H1 (cell line): ENCODE data around the gene MMP8. TPM values are rescaled to one million over a fixed set of nuclear protein-coding genes. Genes with fewer than 3 reads are reported as not detected.

Experiments used
- CTCF ChIA-PET: fragments of 300-600 bp; sonication (Branson Sonifier 250); formaldehyde crosslinking; loops from one replicate; lab custom pipeline; 2021; ENCODE audit not compliant: partially characterized antibody; lab: Charles Lee
- POLR2A ChIA-PET: fragments of 300-600 bp; sonication (Branson Sonifier 250); formaldehyde crosslinking; loops from one replicate; lab custom pipeline; 2021; ENCODE audit warnings: inconsistent platforms; ENCODE audit not compliant: partially characterized antibody; lab: Charles Lee
- DNase-seq, 2 experiments: peaks; one replicate each; pipeline versions ENCODE4 v3.0.0 to v3.0.0-alpha.2; 2010 to 2022; ENCODE audit warnings: low spot score in 2 of 2, low read depth in 1 of 2, mixed read lengths in 1 of 2
- FAIRE-seq: peaks from 2 replicates; lab custom pipeline; 2011; peaks lifted over from hg19 to GRCh38; lab: Jason Lieb, UNC
- H2AFZ ChIP-seq: 2 replicates; pipeline ENCODE4 v1.8.1; 2012; ENCODE audit warnings: low read length, inconsistent platforms
- H2AK5ac ChIP-seq: 2 replicates; pipeline ENCODE4 v1.6.1; 2013; ENCODE audit warnings: low read depth, low read length
- H2BK120ac ChIP-seq: replicated peaks from 2 replicates; pipeline ENCODE3; 2013; ENCODE audit warnings: low read depth, low read length, inconsistent platforms
- H2BK12ac ChIP-seq: 2 replicates; pipeline ENCODE4 v1.6.1; 2013; ENCODE audit warnings: low read depth, low read length
- H2BK15ac ChIP-seq: 2 replicates; pipeline ENCODE4 v1.6.1; 2013; ENCODE audit warnings: low read length
- H2BK20ac ChIP-seq: 2 replicates; pipeline ENCODE4 v1.6.1; 2013; ENCODE audit warnings: low read length
- H2BK5ac ChIP-seq: 2 replicates; pipeline ENCODE4 v1.6.1; 2013; ENCODE audit warnings: low read depth, low read length
- H3K14ac ChIP-seq: 2 replicates; pipeline ENCODE4 v1.6.1; 2013; ENCODE audit warnings: inconsistent platforms; ENCODE audit not compliant: insufficient read length
- H3K18ac ChIP-seq: 2 replicates; pipeline ENCODE4 v1.6.1; 2013; ENCODE audit warnings: low read length; ENCODE audit errors: extremely low read depth
- H3K23ac ChIP-seq: 2 replicates; pipeline ENCODE4 v1.6.1; 2013; ENCODE audit warnings: inconsistent platforms; ENCODE audit not compliant: insufficient read length
- H3K23me2 ChIP-seq: 2 replicates; pipeline ENCODE4 v1.6.1; 2013; ENCODE audit warnings: low read depth, low read length
- H3K27ac ChIP-seq: 2 replicates; pipeline ENCODE4 v1.6.1; 2011; ENCODE audit warnings: low read depth, low read length, inconsistent platforms
- H3K27me3 ChIP-seq, 4 experiments: replicated peaks in 1 of 4; 1 replicate in 1 of 4; 2 replicates in 3 of 4; pipeline versions ENCODE4 v1.6.1 to v1.8.1; 2011 to 2013; ENCODE audit warnings: low read length in 3 of 4, mild to moderate bottlenecking in 3 of 4, inconsistent platforms in 2 of 4, mixed read lengths in 2 of 4, moderate library complexity in 1 of 4; ENCODE audit not compliant: control insufficient read depth in 3 of 4, insufficient read depth in 3 of 4; ENCODE audit errors: extremely low read depth in 1 of 4
- H3K36me3 ChIP-seq, 4 experiments: 2 replicates each; pipeline versions ENCODE4 v1.6.1 to v1.8.1; 2011 to 2013; ENCODE audit warnings: mild to moderate bottlenecking in 4 of 4, low read length in 3 of 4, moderate library complexity in 2 of 4, control low read depth in 1 of 4, inconsistent platforms in 1 of 4; ENCODE audit not compliant: insufficient read depth in 4 of 4, control insufficient read depth in 2 of 4
- H3K4ac ChIP-seq: replicated peaks from 2 replicates; pipeline ENCODE3; 2013; ENCODE audit warnings: low read length, low read depth, mixed read lengths, inconsistent platforms; ENCODE audit not compliant: insufficient read length
- H3K4me1 ChIP-seq, 4 experiments: replicated peaks in 1 of 4; 1 replicate in 1 of 4; 2 replicates in 3 of 4; pipeline versions ENCODE4 v1.6.1 to v1.8.1; 2011 to 2013; ENCODE audit warnings: low read length in 3 of 4, inconsistent platforms in 2 of 4, mixed read lengths in 1 of 4; ENCODE audit not compliant: insufficient read depth in 4 of 4, control insufficient read depth in 3 of 4
- H3K4me2 ChIP-seq, 2 experiments: 2 replicates each; pipeline versions ENCODE4 v1.6.1 to v1.8.1; 2011 to 2013; ENCODE audit warnings: low read depth in 2 of 2, low read length in 2 of 2, control low read depth in 1 of 2, inconsistent platforms in 1 of 2, mild to moderate bottlenecking in 1 of 2; ENCODE audit not compliant: insufficient read depth in 1 of 2
- H3K4me3 ChIP-seq, 4 experiments: fragments of 200-600, 300-600 bp in 1 of 4; sonication (generic), shearing (Covaris generic), sonication (Bioruptor Twin) in 1 of 4; 2 replicates each; pipeline versions ENCODE4 v1.5.1 to v1.8.1; 2011 to 2016; ENCODE audit warnings: low read length in 4 of 4, low read depth in 3 of 4, control low read depth in 2 of 4, inconsistent platforms in 2 of 4, mild to moderate bottlenecking in 2 of 4, mixed read lengths in 1 of 4, moderate library complexity in 1 of 4; ENCODE audit not compliant: insufficient read depth in 2 of 4; ENCODE audit errors: extremely low read depth in 1 of 4
- H3K56ac ChIP-seq: replicated peaks from 2 replicates; pipeline ENCODE3; 2013; ENCODE audit warnings: low read depth, mild to moderate bottlenecking, mixed read lengths, low read length, inconsistent platforms; ENCODE audit not compliant: insufficient read length
- H3K79me1 ChIP-seq: 2 replicates; pipeline ENCODE4 v1.6.1; 2013; ENCODE audit warnings: low read depth, low read length, control low read depth
- H3K79me2 ChIP-seq, 2 experiments: 2 replicates each; pipeline versions ENCODE4 v1.6.1 to v1.8.1; 2012 to 2013; ENCODE audit warnings: low read length in 2 of 2, mild to moderate bottlenecking in 2 of 2, inconsistent platforms in 1 of 2; ENCODE audit not compliant: insufficient read depth in 2 of 2, control insufficient read depth in 1 of 2
- H3K9ac ChIP-seq, 4 experiments: replicated peaks in 1 of 4; 1 replicate in 1 of 4; 2 replicates in 3 of 4; pipeline versions ENCODE4 v1.6.1 to v1.8.1; 2011 to 2013; ENCODE audit warnings: low read depth in 3 of 4, low read length in 3 of 4, control low read depth in 2 of 4, mild to moderate bottlenecking in 2 of 4, moderate library complexity in 2 of 4, inconsistent platforms in 1 of 4; ENCODE audit errors: extremely low read depth in 1 of 4
- H3K9me3 ChIP-seq, 2 experiments: 2 replicates each; pipeline versions ENCODE4 v1.6.1 to v1.8.1; 2012 to 2013; ENCODE audit warnings: mild to moderate bottlenecking in 2 of 2, moderate library complexity in 2 of 2, control low read depth in 1 of 2, inconsistent platforms in 1 of 2, low read depth in 1 of 2, low read length in 1 of 2, mixed read lengths in 1 of 2; ENCODE audit not compliant: insufficient read depth in 2 of 2
- H4K20me1 ChIP-seq, 2 experiments: replicated peaks in 1 of 2; 2 replicates each; pipeline versions ENCODE3 to v1.8.1; 2011 to 2013; ENCODE audit warnings: inconsistent platforms in 2 of 2, low read length in 2 of 2, mild to moderate bottlenecking in 1 of 2; ENCODE audit not compliant: insufficient read depth in 2 of 2, control insufficient read depth in 1 of 2
- H4K5ac ChIP-seq: 2 replicates; pipeline ENCODE4 v1.6.1; 2013; ENCODE audit warnings: low read length, low read depth, mixed read lengths, inconsistent platforms; ENCODE audit not compliant: insufficient read length
- H4K8ac ChIP-seq: 2 replicates; pipeline ENCODE4 v1.8.0; 2013; ENCODE audit warnings: mild to moderate bottlenecking, moderate library complexity, low read length, inconsistent platforms; ENCODE audit not compliant: insufficient read depth; ENCODE audit errors: extremely low read depth
- H4K91ac ChIP-seq: replicated peaks from 2 replicates; pipeline ENCODE3; 2013; ENCODE audit warnings: low read length, mixed read lengths, inconsistent platforms; ENCODE audit not compliant: insufficient read length
- CHD2 ChIP-seq: IDR thresholded peaks from 2 replicates; pipeline ENCODE4 v1.6.1; 2012; ENCODE audit warnings: low read length, improper control_type of control experiment
- CTBP2 ChIP-seq: IDR thresholded peaks from 2 replicates; pipeline ENCODE4 v1.7.0; 2011; ENCODE audit warnings: borderline replicate concordance, mild to moderate bottlenecking, moderate library complexity, mixed read lengths, low read length; ENCODE audit not compliant: insufficient read depth, insufficient read length
- CTCF ChIP-seq, 3 experiments: IDR thresholded peaks; 1 replicate in 2 of 3; 2 replicates in 1 of 3; pipeline versions ENCODE4 v1.5.1 to v1.6.1; 2011; ENCODE audit warnings: low read length in 3 of 3, mild to moderate bottlenecking in 3 of 3, inconsistent platforms in 2 of 3, low read depth in 1 of 3, moderate library complexity in 1 of 3; ENCODE audit not compliant: insufficient read depth in 1 of 3; ENCODE audit errors: control extremely low read depth in 1 of 3
- EZH2 ChIP-seq: fragments of 200-600 bp; sonication (generic); IDR thresholded peaks from 2 replicates; pipeline ENCODE4 v1.7.1; 2012; ENCODE audit warnings: low read depth, mild to moderate bottlenecking, moderate library complexity, low read length, inconsistent platforms; ENCODE audit not compliant: severe bottlenecking
- JUND ChIP-seq: IDR thresholded peaks from 2 replicates; pipeline ENCODE4 v1.6.1; 2011; ENCODE audit warnings: mild to moderate bottlenecking, improper control_type of control experiment, low read length
- KDM4A ChIP-seq: IDR thresholded peaks from one replicate; pipeline ENCODE4 v1.7.1; 2012; ENCODE audit warnings: low read depth, mild to moderate bottlenecking, moderate library complexity, low read length, inconsistent platforms; ENCODE audit not compliant: severe bottlenecking
- MAX ChIP-seq: IDR thresholded peaks from 2 replicates; pipeline ENCODE4 v1.6.1; 2012; ENCODE audit warnings: inconsistent platforms
- POLR2A ChIP-seq, 2 experiments: IDR thresholded peaks; 1 replicate in 1 of 2; 2 replicates in 1 of 2; pipeline ENCODE4 v1.6.1; 2011; ENCODE audit warnings: low read depth in 2 of 2, low read length in 2 of 2, mild to moderate bottlenecking in 2 of 2; ENCODE audit errors: control extremely low read depth in 1 of 2
- RFX5 ChIP-seq: IDR thresholded peaks from 2 replicates; pipeline ENCODE4 v1.6.1; 2011; ENCODE audit warnings: low read depth, low read length, improper control_type of control experiment, borderline replicate concordance
- RNF2 ChIP-seq: fragments of 200-900, 300-1000 bp; sonication (generic); IDR thresholded peaks from 2 replicates; pipeline ENCODE4 v1.7.1; 2016; ENCODE audit warnings: borderline replicate concordance, low read depth, mild to moderate bottlenecking, antibody characterized with exemption, low read length; ENCODE audit not compliant: poor library complexity, severe bottlenecking; ENCODE audit errors: missing control alignments
- SP1 ChIP-seq: IDR thresholded peaks from 2 replicates; pipeline ENCODE4 v1.6.1; 2011; ENCODE audit warnings: low read depth, low read length
- TEAD4 ChIP-seq: IDR thresholded peaks from 2 replicates; pipeline ENCODE4 v1.6.1; 2012; ENCODE audit warnings: low read depth, low read length, inconsistent platforms, mixed read lengths
- WGBS, 2 experiments: shearing (Covaris generic) in 1 of 2; methylation state at CpG; one replicate each; pipeline versions ENCODE4 v1.1.6 to v1.1.7; 2013 to 2015; ENCODE audit warnings: low lambda C conversion rate in 2 of 2, mixed read lengths in 2 of 2, inconsistent platforms in 1 of 2, low coverage in 1 of 2, missing lambda C conversion rate in 1 of 2; ENCODE audit not compliant: insufficient replicate concordance in 2 of 2, insufficient coverage in 1 of 2, insufficient read length in 1 of 2; ENCODE audit errors: extremely low coverage in 1 of 2, missing lambda C conversion rate in 1 of 2; 5-methylcytosine and 5-hydroxymethylcytosine counted together
- polyA plus RNA-seq, 7 experiments: library from polyadenylated mRNA; depleted of rRNA in 3 of 7; stranded (reverse) in 5 of 7; unstranded in 2 of 7; fragments of >200 nt in 5 of 7; fragments of 200-250 nt in 2 of 7; gene quantifications; 1 replicate in 5 of 7; 2 replicates in 1 of 7; 4 replicates in 1 of 7; pipeline versions ENCODE4 v1.2.1 to v1.2.3, GENCODE V29; 2011 to 2013; ENCODE audit warnings: missing spikeins in 2 of 7, mixed read lengths in 2 of 7
- total RNA-seq: library from RNA; stranded (reverse); fragmentation: NEBNext Ultra II Directional; extraction: Animal tissue kit (Norgen Biotek cat#: 25700); gene quantifications from 2 replicates; pipeline ENCODE4 v1.2.1, GENCODE V29; 2021

Gene MMP8
- total and polyA plus RNA-seq, 2 of the 8 experiments (the other 6 are each of a cell fraction or from before 2014, with no cell fraction given): not detected

- CTCF ChIA-PET: interaction anchor here (1.1 kb wide), 1 partner anchor 29 kb away, joined by 3 read pairs; no protein-coding TSS in a partner anchor
- WGBS, 2 experiments: 97% methylated on average over 3 of the region's 3 CpGs; no CpG with 5 or more reads in 1 of the 2 experiments
- TF ChIP-seq RFX5 (no peak), SP1 (no peak), MAX (no peak), JUND (no peak), KDM4A (no peak), TEAD4 (no peak), CTCF (IDR thresholded peaks at IDR 0.05; ENCODE audit: control extremely low read depth in 1 of 3, insufficient read depth in 1 of 3, low read depth in 1 of 3, low read length in 3 of 3) (no peak), CTBP2 (no peak), CHD2 (no peak), POLR2A (IDR thresholded peaks at IDR 0.05; ENCODE audit: control extremely low read depth in 1 of 2, low read depth in 2 of 2, low read length in 2 of 2) (no peak), RNF2 (no peak), EZH2 (no peak)
These were observed 29.6 kb downstream of the MMP8 start for GRCh38 chr11:102695201-102695600.

More at GRCh38 chr11:102695201-102695600, 29.6 kb downstream of the MMP8 start:
- H2BK120ac ChIP-seq: no peak overlapping the region
- H2BK15ac ChIP-seq: no peak overlapping the region
- H3K23me2 ChIP-seq: no peaks in the 10 kb centered on the region
- H4K8ac ChIP-seq: no peak overlapping the region
- H2BK12ac ChIP-seq: no peak overlapping the region
- H3K27me3 ChIP-seq: no peaks in the 10 kb centered on the region
- H3K9ac ChIP-seq: no peak overlapping the region
- no peak overlapping the region for H3K4me2 ChIP-seq
- no peak overlapping the region for H3K27ac ChIP-seq
- FAIRE-seq (no peak), DNase-seq (no peak)
- H3K14ac ChIP-seq: no peak overlapping the region
- no peak overlapping the region for H2BK20ac ChIP-seq
- no peak overlapping the region for H2AFZ ChIP-seq
- no peak overlapping the region for H4K5ac ChIP-seq
- H3K18ac ChIP-seq: no peak overlapping the region
- no peak overlapping the region for H2AK5ac ChIP-seq
- H3K56ac ChIP-seq: no peak overlapping the region
- no peaks in the 10 kb centered on the region for H3K9me3 ChIP-seq
- H4K20me1 ChIP-seq: no peaks in the 10 kb centered on the region
- H3K4me3 ChIP-seq: no peak overlapping the region
- no peak overlapping the region for H3K23ac ChIP-seq
- no peaks in the 10 kb centered on the region for H3K79me2 ChIP-seq
- no peaks in the 10 kb centered on the region for H3K4me1 ChIP-seq
- H2BK5ac ChIP-seq: no peak overlapping the region
- POLR2A ChIA-PET: no interaction called here
- H4K91ac ChIP-seq: no peak overlapping the region
- no peaks in the 10 kb centered on the region for H3K36me3 ChIP-seq
- H3K4ac ChIP-seq: no peak overlapping the region
- H3K79me1 ChIP-seq: no peaks in the 10 kb centered on the region
